HUES48 (cell line): ENCODE measurements around the gene C1QTNF9.
"Not testable (repeated sequence)": the region's sequence is repeated elsewhere in the genome, so short reads cannot be mapped to it uniquely, and the experiment has no call there.

Experiments
- H3K27ac ChIP-seq: one replicate; pipeline ENCODE4 v1.7.0; 2013; ENCODE audit warnings: low read depth, low read length, inconsistent platforms
- H3K27me3 ChIP-seq: 2 replicates; pipeline ENCODE4 v1.6.1; 2013; ENCODE audit warnings: mild to moderate bottlenecking, low read length; ENCODE audit not compliant: control insufficient read depth, insufficient read depth
- H3K36me3 ChIP-seq: 2 replicates; pipeline ENCODE4 v1.6.1; 2013; ENCODE audit warnings: low read length; ENCODE audit not compliant: control insufficient read depth, insufficient read depth
- H3K4me1 ChIP-seq: 2 replicates; pipeline ENCODE4 v1.6.1; 2013; ENCODE audit warnings: mild to moderate bottlenecking, low read length; ENCODE audit not compliant: control insufficient read depth, insufficient read depth
- H3K4me3 ChIP-seq: 2 replicates; pipeline ENCODE4 v1.5.1; 2013; ENCODE audit warnings: mild to moderate bottlenecking, low read depth, low read length
- H3K9ac ChIP-seq: 2 replicates; pipeline ENCODE4 v1.6.1; 2013; ENCODE audit warnings: mild to moderate bottlenecking, low read depth, low read length, moderate library complexity
- H3K9me3 ChIP-seq: 2 replicates; pipeline ENCODE4 v1.6.1; 2013; ENCODE audit warnings: low read length; ENCODE audit not compliant: control insufficient read depth, insufficient read depth

C1QTNF9 gene

DNA sequence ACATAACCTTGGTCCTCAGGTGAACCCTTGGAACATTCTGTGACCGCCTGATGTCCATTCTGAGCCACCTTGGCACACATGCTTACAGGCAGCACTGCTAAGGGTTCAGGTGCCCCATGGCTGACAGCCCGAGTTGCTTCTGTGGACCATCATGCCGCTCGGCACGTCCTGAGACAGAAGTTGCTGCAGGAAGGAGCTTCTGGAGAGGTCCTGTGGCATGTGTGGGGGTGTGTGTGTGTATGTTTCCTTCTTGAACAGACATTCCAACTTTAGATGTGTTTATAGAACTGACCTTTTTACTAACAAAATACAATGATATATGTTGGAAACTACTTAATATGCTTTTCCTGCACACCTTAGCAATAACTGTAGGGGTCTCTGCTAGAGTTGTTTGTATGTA, 4.8 kb upstream of the C1QTNF9 start:
- Histone ChIP-seq H3K27me3 (no peaks in the 10 kb centered on the region), H3K4me3 (no peak overlapping the region), H3K27ac (no peak overlapping the region), H3K9ac (no peak overlapping the region), H3K4me1 (no peaks in the 10 kb centered on the region), H3K36me3 (peaks cover 40% of the 10 kb centered on the region), H3K9me3 (no peaks in the 10 kb centered on the region)

- peaks cover 28% of the 10 kb centered on the region for H3K36me3 ChIP-seq
- H3K27ac ChIP-seq = no peak overlapping the region
- H3K4me1 ChIP-seq = no peaks in the 10 kb centered on the region
- H3K9ac ChIP-seq = no peak overlapping the region
- no peaks in the 10 kb centered on the region for H3K9me3 ChIP-seq
- H3K4me3 ChIP-seq = no peak overlapping the region
- no peaks in the 10 kb centered on the region for H3K27me3 ChIP-seq
Measured at GRCh38 chr13:24306632-24307031, 2.7 kb upstream of the C1QTNF9 start.

DNA sequence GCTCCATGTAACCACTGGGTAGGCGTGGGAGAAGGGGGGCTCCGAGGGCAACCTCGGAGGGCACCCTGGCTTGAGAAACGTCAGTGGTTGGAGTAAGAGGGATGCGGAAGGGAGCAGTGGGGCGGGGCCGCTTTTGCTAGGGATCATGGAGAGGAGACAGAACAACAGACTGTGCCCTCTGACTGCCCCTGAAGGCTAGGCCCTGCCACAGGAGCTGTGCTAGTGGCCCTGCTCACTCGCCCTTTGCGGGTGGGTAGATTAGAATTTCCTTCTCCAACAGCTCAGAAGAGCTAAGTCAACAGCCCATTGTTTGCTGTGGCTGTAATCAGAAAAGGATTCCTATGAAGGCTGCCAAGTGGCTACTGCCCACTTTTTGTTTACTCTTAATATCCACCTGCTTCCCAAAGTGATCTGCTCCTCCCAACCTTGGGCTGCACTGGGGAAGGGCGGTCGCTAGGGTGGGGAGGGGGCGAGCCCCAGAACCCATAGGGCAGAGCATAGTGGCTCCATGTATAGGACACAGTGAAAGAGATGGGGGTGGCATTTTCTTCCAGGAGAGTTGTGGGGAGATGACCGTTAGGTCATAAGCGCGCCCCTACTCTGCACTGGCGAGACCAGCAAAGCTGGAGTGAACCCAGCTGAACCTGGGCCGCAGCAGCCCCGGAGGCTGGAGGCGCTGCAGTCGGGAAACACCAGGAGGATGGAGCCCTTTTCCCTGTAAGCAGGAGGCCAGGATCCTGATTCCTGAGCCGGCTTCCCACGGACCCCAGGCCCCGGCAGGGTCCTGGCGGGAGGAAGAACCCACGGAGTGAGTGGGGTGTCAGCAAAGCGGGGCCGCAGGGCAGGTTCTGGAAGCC, 1.9 kb upstream of the C1QTNF9 start:
- Histone ChIP-seq H3K27ac (no peak overlapping the region), H3K36me3 (peaks cover 27% of the 10 kb centered on the region)

GRCh38 chr13:24308068-24308445, 1.3 kb upstream of the C1QTNF9 start:
- peaks cover 21% of the 10 kb centered on the region for H3K36me3 ChIP-seq

More for the DNA sequence above, 1.9 kb upstream of the C1QTNF9 start:
- Histone ChIP-seq H3K9ac (no peak overlapping the region), H3K27me3 (no peaks in the 10 kb centered on the region), H3K4me1 (no peaks in the 10 kb centered on the region), H3K4me3 (no peak overlapping the region), H3K9me3 (no peaks in the 10 kb centered on the region)

DNA sequence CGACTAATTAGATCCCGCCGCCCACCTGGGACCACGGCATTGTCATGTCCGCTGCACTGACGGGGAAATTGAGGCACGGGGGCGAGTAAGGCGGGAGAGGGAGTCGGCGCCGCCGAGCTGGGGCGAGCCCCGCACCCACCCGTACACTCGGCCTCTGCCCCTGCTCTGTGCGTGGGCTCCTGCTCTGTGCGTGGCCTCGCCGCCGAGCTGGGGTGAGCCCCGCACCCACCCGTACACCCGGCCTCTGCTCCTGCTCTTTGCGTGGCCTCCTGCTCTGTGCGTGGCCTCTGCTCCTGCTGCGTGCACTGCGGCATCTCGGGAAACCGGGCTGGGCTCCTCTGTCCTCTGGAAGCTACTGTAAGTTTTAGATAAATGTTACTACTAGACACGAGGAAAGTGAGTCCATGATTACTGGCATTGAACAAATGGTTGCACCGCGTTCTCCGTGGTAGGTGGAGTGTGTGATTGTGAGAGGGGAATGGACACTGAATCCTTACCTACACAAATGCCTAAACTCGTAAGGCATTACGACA, 826 bp upstream of the C1QTNF9 start:
- Histone ChIP-seq H3K9ac (no peak overlapping the region), H3K27me3 (no peaks in the 10 kb centered on the region), H3K36me3 (peaks cover 16% of the 10 kb centered on the region), H3K4me3 (no peak overlapping the region), H3K4me1 (no peaks in the 10 kb centered on the region), H3K27ac (no peak overlapping the region), H3K9me3 (no peaks in the 10 kb centered on the region)

More at GRCh38 chr13:24308068-24308445, 1.3 kb upstream of the C1QTNF9 start:
- Histone ChIP-seq H3K9me3 (no peaks in the 10 kb centered on the region), H3K9ac (no peak overlapping the region), H3K4me1 (no peaks in the 10 kb centered on the region), H3K27ac (no peak overlapping the region), H3K4me3 (no peak overlapping the region), H3K27me3 (no peaks in the 10 kb centered on the region)

DNA sequence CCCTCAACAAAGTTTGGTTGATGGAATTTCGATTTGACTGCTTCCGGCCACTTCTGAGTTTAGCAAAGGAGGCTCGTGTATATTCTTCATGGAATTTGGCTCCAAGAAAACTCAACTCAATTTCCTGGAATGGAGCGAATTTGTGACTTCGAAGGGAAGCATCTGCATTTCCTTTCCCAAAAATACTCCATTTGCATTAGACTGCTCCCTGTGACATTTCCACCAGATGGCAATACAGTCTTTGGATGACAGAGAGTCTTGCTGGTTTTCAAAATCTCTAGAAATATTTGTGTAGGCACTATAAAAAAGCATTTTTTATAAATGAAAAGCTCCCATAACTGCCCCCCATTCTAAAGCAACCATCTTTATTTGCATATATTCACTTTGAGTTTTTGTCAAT, 4.1 kb downstream of the C1QTNF9 start:
- Histone ChIP-seq H3K9me3 (no peaks in the 10 kb centered on the region), H3K36me3 (no peaks in the 10 kb centered on the region), H3K4me1 (no peaks in the 10 kb centered on the region), H3K4me3 (no peak overlapping the region), H3K9ac (no peak overlapping the region), H3K27ac (no peak overlapping the region), H3K27me3 (no peaks in the 10 kb centered on the region)

DNA sequence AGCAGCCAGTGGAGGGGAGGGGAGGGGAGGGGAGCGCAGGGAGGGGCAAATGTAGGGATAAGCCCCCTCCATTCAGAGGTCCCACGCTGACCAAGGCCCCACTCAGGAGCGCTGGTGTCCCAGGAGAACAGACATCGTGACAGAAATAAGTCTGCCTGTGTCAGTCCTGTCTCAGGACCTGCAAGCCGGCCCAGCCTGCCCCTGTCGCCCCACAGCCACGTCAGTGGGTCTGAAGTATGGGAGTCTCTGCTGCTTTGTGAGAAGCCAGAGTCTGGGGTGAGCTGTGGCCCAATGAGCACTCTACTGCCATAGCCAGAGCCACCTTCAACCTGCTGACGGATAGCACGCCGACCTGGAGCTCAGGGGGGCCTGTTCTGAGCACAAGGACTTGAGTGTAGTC, 8.5 kb downstream of the C1QTNF9 start:
- not testable (repeated sequence) for H3K27me3 ChIP-seq, H3K36me3 ChIP-seq, H3K4me1 ChIP-seq, H3K27ac ChIP-seq, H3K9me3 ChIP-seq, H3K4me3 ChIP-seq, H3K9ac ChIP-seq

GRCh38 chr13:24318878-24319277, 9.5 kb downstream of the C1QTNF9 start:
- H3K4me1 ChIP-seq, H3K36me3 ChIP-seq, H3K9me3 ChIP-seq, H3K27ac ChIP-seq, H3K27me3 ChIP-seq, H3K4me3 ChIP-seq, H3K9ac ChIP-seq: not testable (repeated sequence)

GRCh38 chr13:24319641-24320040, 10.3 kb downstream of the C1QTNF9 start:
- H3K36me3 ChIP-seq, H3K27ac ChIP-seq, H3K9ac ChIP-seq, H3K4me3 ChIP-seq, H3K4me1 ChIP-seq, H3K27me3 ChIP-seq, H3K9me3 ChIP-seq: not testable (repeated sequence)

GRCh38 chr13:24321416-24321815, 12.0 kb downstream of the C1QTNF9 start:
- H3K27me3 ChIP-seq, H3K4me1 ChIP-seq, H3K4me3 ChIP-seq, H3K36me3 ChIP-seq, H3K9ac ChIP-seq, H3K27ac ChIP-seq, H3K9me3 ChIP-seq: not testable (repeated sequence)

GRCh38 chr13:24322470-24322869, 13.1 kb downstream of the C1QTNF9 start:
- not testable (repeated sequence) for H3K9me3 ChIP-seq, H3K4me1 ChIP-seq, H3K4me3 ChIP-seq, H3K36me3 ChIP-seq, H3K27ac ChIP-seq, H3K9ac ChIP-seq, H3K27me3 ChIP-seq
